Aorta (tissue), 5 donors: ENCODE measurements around the gene UBE2D2. TPM values are rescaled to one million over a fixed set of nuclear protein-coding genes. Genes with fewer than 3 reads are reported as not detected.
"Not testable (repeated sequence)": the region's sequence is repeated elsewhere in the genome, so short reads cannot be mapped to it uniquely, and the experiment has no call there.

Experiments used
- ATAC-seq: fragments of 200-7000 bp; cut with Tn5 transposase; one replicate; pipeline ENCODE4 v1.9.1; 2022; ENCODE audit warnings: moderate library complexity; ENCODE audit not compliant: low FRiP score
- DNase-seq, 2 donors: peaks; one replicate each; pipeline ENCODE4 v3.0.0-alpha.2; 2020
- H3K27ac ChIP-seq, 2 donors: one replicate each; pipeline ENCODE4 v1.5.1; 2013; ENCODE audit warnings: low read length in 2 of 2, mild to moderate bottlenecking in 2 of 2, moderate library complexity in 2 of 2, control low read depth in 1 of 2, inconsistent platforms in 1 of 2, low read depth in 1 of 2
- H3K27me3 ChIP-seq, 2 donors: one replicate each; pipeline ENCODE4 v1.6.1; 2013; ENCODE audit warnings: control low read depth in 1 of 2, low read length in 1 of 2, mild to moderate bottlenecking in 1 of 2, moderate library complexity in 1 of 2; ENCODE audit not compliant: insufficient read depth in 2 of 2, control insufficient read depth in 1 of 2
- H3K36me3 ChIP-seq, 2 donors: one replicate each; pipeline ENCODE4 v1.6.1; 2013; ENCODE audit warnings: control low read depth in 1 of 2, low read length in 1 of 2, mild to moderate bottlenecking in 1 of 2; ENCODE audit not compliant: insufficient read depth in 2 of 2, control insufficient read depth in 1 of 2
- H3K4me1 ChIP-seq, 2 donors: one replicate each; pipeline ENCODE4 v1.6.1; 2013; ENCODE audit warnings: low read length in 2 of 2, control low read depth in 1 of 2, mild to moderate bottlenecking in 1 of 2, moderate library complexity in 1 of 2; ENCODE audit not compliant: insufficient read depth in 2 of 2, control insufficient read depth in 1 of 2
- H3K4me3 ChIP-seq, 2 donors: one replicate each; pipeline ENCODE4 v1.5.1; 2013; ENCODE audit warnings: low read length in 2 of 2, control low read depth in 1 of 2, mild to moderate bottlenecking in 1 of 2
- H3K9me3 ChIP-seq: one replicate; pipeline ENCODE4 v1.6.1; 2013; ENCODE audit warnings: mild to moderate bottlenecking, low read length; ENCODE audit not compliant: control insufficient read depth
- WGBS, 2 donors: extraction: QIAGEN DNeasy Blood & Tissue Kit; methylation state at CpG; one replicate each; pipeline ENCODE4 v1.1.7; 2013; 5-methylcytosine and 5-hydroxymethylcytosine counted together
- intact Hi-C, 2 donors: fragments of 100-400 bp; cut with DNase I; formaldehyde crosslinking; loops; one replicate each; pipeline versions ENCODE4 v1.14.2 to v1.15.0; 2022
- polyA plus RNA-seq, 2 donors: library from polyadenylated mRNA; stranded (reverse); fragments of 200-250 nt; gene quantifications; one replicate each; pipeline ENCODE4 v1.2.3, GENCODE V29; 2013
- total RNA-seq, 2 donors: library from RNA; stranded (reverse); fragmentation: NEBNext Ultra II Directional; extraction: Animal tissue kit (Norgen Biotek cat#: 25700); gene quantifications; one replicate each; pipeline ENCODE4 v1.2.1, GENCODE V29; 2021
- donor health status: healthy with polysubstance abuse.
- donor health status: Bipolar disorder and iron deficiency.
- donor health status: DM: no; HTN: no; CAD: no.
- donor health status: DM: no; HTN: no; CAD: no.
- donor health status: DM: yes; HTN: yes; CAD: no.

The UBE2D2 gene
- total and polyA plus RNA-seq, 4 donors, result 96.8 to 116 (median 99.9) TPM

GRCh38 chr5:139592289-139592688 lies 31.1 kb downstream of the UBE2D2 start:
- H3K4me3 ChIP-seq, result no peak overlapping the region
- H3K4me1 ChIP-seq, result no peaks in the 10 kb centered on the region
- ATAC-seq, result no peak
- intact Hi-C loops, result no loop called here
- no peak for DNase-seq
- no peaks in the 10 kb centered on the region for H3K9me3 ChIP-seq
- H3K27me3 ChIP-seq, result no peaks in the 10 kb centered on the region
- 90 to 94% methylated on average over 3 of the region's 3 CpGs for WGBS, 2 donors
- H3K36me3 ChIP-seq, result no peaks in the 10 kb centered on the region
- no peak overlapping the region for H3K27ac ChIP-seq

- H3K27me3 ChIP-seq, intact Hi-C loops, H3K36me3 ChIP-seq, H3K4me3 ChIP-seq, H3K4me1 ChIP-seq, DNase-seq, H3K27ac ChIP-seq, ATAC-seq, H3K9me3 ChIP-seq: not testable (repeated sequence)
- WGBS, 2 donors, result 87 to 90% methylated on average over 8 of the region's 8 CpGs
These were observed 31.9 kb downstream of the UBE2D2 start for GRCh38 chr5:139593076-139593475.

- intact Hi-C loops, result no loop called here
- DNase-seq (no peak), ATAC-seq (no peak)
- H3K36me3 ChIP-seq, result no peaks in the 10 kb centered on the region
- no peaks in the 10 kb centered on the region for H3K27me3 ChIP-seq
- no peaks in the 10 kb centered on the region for H3K4me1 ChIP-seq
- no peak overlapping the region for H3K4me3 ChIP-seq
- H3K9me3 ChIP-seq, result no peaks in the 10 kb centered on the region
- 5 to 9% methylated on average over 3 of the region's 3 CpGs for WGBS, 2 donors
- no peak overlapping the region for H3K27ac ChIP-seq
These were observed 32.7 kb downstream of the UBE2D2 start for GRCh38 chr5:139593716-139594319.

DNA sequence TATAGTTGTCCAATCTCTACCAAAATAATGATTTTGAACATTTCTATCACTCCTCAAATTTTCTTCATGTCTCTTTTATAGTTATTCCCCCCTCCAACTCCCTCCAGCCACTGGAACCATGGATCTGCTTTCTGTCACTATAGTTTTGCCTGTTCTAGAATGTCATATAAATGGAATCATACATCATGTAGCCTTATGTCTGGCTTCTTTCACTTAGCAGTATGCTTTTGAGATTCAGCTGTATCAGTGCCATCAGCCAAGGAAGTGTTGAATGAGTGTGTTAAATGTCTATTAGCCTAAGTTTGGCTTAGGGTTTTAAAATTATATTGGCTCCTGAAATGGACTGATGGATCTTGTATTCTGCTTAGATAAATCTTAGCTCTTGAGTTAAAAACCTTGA lies 36.0 kb downstream of the UBE2D2 start:
- Histone ChIP-seq H3K36me3 (no peaks in the 10 kb centered on the region), H3K9me3 (no peaks in the 10 kb centered on the region), H3K27me3 (no peaks in the 10 kb centered on the region), H3K4me1 (no peaks in the 10 kb centered on the region), H3K4me3 (no peak overlapping the region), H3K27ac (no peak overlapping the region)
- intact Hi-C loops, result no loop called here
- ATAC-seq, result no peak
- DNase-seq, result no peak

GRCh38 chr5:139598601-139598965 lies 37.4 kb downstream of the UBE2D2 start:
- H3K4me1 ChIP-seq, DNase-seq, H3K27me3 ChIP-seq, intact Hi-C loops, H3K4me3 ChIP-seq, H3K27ac ChIP-seq, H3K9me3 ChIP-seq, ATAC-seq, H3K36me3 ChIP-seq: not testable (repeated sequence)
- WGBS, 2 donors, result 93 to 94% methylated on average over 5 of the region's 5 CpGs

- Histone ChIP-seq H3K27ac (no peak overlapping the region), H3K36me3 (no peaks in the 10 kb centered on the region), H3K4me1 (no peaks in the 10 kb centered on the region), H3K27me3 (no peaks in the 10 kb centered on the region), H3K9me3 (no peaks in the 10 kb centered on the region), H3K4me3 (no peak overlapping the region)
- DNase-seq (no peak), ATAC-seq (no peak)
- WGBS, 2 donors, result 84 to 95% methylated on average over 7 of the region's 7 CpGs
- intact Hi-C loops, result no loop called here
These were observed 39.3 kb downstream of the UBE2D2 start for GRCh38 chr5:139600336-139600949.

DNA sequence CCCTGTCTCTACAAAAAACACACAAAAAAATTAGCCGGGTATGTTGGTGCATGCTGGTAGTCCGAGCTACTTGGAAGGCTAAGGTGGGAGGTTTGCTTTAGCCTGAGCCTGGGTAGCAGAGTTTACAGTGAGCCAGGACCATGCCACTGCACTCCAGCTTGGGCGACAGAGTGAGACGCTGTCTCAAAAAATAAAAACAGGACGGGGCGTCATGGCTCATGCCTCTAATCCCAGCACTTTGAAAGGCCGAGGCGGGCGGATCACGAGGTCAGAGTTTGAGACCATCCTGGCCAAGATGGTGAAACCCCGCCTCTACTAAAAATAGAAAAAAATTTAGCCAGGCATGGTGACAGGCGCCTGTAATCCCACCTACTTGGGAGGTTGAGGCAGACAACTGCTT lies 40.3 kb downstream of the UBE2D2 start:
- no peak overlapping the region for H3K4me3 ChIP-seq
- no peaks in the 10 kb centered on the region for H3K36me3 ChIP-seq
- no peaks in the 10 kb centered on the region for H3K9me3 ChIP-seq
- DNase-seq, result no peak
- intact Hi-C loops, result no loop called here
- no peak for ATAC-seq
- H3K27ac ChIP-seq, result no peak overlapping the region
- H3K27me3 ChIP-seq, result no peaks in the 10 kb centered on the region
- H3K4me1 ChIP-seq, result no peaks in the 10 kb centered on the region
- 85 to 87% methylated on average over 12 of the region's 12 CpGs for WGBS, 2 donors

GRCh38 chr5:139601948-139602347 lies 40.8 kb downstream of the UBE2D2 start:
- H3K27ac ChIP-seq, H3K9me3 ChIP-seq, H3K27me3 ChIP-seq, DNase-seq, ATAC-seq, H3K4me1 ChIP-seq, intact Hi-C loops, H3K4me3 ChIP-seq, H3K36me3 ChIP-seq: not testable (repeated sequence)
- 88 to 89% methylated on average over 9 of the region's 9 CpGs for WGBS, 2 donors

DNA sequence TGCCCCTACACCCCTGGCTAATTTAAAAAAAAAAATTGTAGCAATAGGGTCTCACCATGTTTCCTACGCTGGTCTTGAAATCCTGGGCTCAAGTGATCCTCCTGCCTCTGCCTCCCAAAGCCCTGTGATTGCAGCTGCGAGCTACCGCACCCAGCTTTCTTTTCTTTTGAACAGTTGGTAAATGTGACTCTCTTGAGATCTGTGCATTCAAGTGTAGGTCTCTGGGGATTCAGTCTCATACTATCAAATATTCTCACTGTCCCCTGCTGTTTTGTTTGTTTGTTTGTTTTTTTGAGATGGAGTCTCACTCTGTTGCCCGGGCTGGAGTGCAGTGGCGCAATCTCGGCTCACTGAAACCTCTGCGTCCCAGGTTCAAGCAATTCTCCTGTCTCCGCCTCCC lies 44.7 kb downstream of the UBE2D2 start:
- no peaks in the 10 kb centered on the region for H3K9me3 ChIP-seq
- intact Hi-C loops, result no loop called here
- ATAC-seq (no peak), DNase-seq (no peak)
- H3K36me3 ChIP-seq, result no peaks in the 10 kb centered on the region
- H3K4me1 ChIP-seq, result no peaks in the 10 kb centered on the region
- 97 to 99% methylated on average over 8 of the region's 8 CpGs for WGBS, 2 donors
- no peak overlapping the region for H3K4me3 ChIP-seq
- no peak overlapping the region for H3K27ac ChIP-seq
- no peaks in the 10 kb centered on the region for H3K27me3 ChIP-seq
